DMS114 treated with DMSO at 0.1 percent for 48 hours (cell line): ENCODE results near the gene ZNF217.
"Not testable (repeated sequence)": the region's sequence is repeated elsewhere in the genome, so short reads cannot be mapped to it uniquely, and the experiment has no call there.

ENCODE experiments used
- DNase-seq: peaks from one replicate; lab custom pipeline; 2025; ENCODE audit not compliant: unreplicated experiment; lab: John Stamatoyannopoulos, UW

The ZNF217 gene

GRCh38 chr20:53534037-53534436 lies 59.6 kb downstream of the ZNF217 start:
- DNase-seq = no peak

DNA sequence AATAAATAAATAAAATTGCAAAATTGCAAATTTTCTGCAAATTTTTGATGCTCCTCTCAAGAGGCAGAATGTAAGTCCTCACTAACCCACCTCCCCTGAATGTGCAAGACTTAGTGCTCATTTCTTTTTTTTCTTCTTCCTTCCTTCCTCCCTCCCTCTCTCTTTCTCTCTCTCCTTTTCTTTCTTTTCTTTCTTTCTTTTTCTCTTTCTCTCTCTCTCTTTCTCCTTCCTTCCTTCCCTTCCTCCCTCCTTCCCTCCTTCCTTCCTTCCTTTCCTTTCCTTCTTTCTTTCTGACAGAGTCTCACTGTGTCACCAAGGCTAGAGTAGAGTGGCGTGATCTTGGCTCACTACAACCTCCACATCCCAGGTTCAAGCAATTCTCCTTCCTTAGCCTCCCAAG lies 60.1 kb downstream of the ZNF217 start:
- no peak for DNase-seq

GRCh38 chr20:53532654-53533312 lies 60.9 kb downstream of the ZNF217 start:
- not testable (repeated sequence) for DNase-seq

GRCh38 chr20:53530440-53530839 lies 63.2 kb downstream of the ZNF217 start:
- no peak for DNase-seq

- no peak for DNase-seq
Observed at GRCh38 chr20:53529658-53530057, 64.0 kb downstream of the ZNF217 start.

DNA sequence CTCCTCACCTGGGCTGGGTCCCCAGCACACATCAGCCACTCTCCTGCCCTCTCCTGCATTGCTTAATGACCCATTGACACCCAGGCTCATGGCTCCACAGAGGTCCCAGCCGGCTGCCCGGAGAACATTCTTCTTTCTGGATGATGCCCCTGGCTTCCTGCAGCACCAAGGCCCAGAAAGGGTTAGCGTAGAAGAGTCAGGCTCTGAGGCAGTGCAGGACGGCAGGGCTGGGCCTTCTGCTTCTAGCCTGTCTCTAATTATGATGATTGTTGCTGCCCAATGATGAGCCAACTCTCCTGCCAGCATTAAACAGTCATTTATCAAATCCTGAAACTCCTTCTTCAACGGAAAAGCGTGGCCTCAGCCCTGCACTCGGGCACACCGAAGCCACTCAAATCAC lies 66.4 kb downstream of the ZNF217 start:
- no peak for DNase-seq

DNA sequence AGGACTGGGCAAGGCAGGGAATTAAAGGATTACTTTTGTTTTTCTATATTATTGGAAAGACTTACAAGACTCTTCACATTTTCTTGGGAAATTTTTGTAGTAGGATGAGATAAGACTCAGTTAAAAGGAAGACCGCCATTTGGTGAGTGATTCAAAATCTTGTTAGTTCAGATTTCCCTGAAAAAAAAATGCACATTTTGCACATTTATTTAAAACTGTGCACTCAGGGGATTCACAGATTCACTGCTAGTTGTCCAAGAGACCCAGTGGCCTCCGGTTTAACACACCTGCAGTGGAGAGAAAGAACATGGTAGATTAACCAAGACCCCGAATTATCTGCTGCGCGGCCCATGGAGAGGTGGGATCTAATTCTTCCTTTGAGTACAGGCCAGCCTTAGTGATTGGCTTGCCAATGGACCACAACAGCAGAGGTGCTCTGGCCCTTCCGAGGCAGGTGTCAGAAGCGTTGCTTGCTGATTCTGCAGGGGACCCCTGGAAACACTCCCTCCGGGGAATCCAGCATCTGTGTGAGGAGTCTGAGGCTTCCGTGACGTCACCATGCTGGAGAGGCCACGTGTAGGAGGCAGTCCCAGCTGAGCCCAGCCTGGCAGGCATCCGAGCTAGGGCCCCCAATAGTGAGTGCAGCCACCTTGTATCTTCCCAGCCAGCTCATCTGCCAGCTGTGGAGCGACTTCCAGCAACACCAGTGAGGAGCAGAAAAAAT lies 68.9 kb downstream of the ZNF217 start:
- no peak for DNase-seq

DNA sequence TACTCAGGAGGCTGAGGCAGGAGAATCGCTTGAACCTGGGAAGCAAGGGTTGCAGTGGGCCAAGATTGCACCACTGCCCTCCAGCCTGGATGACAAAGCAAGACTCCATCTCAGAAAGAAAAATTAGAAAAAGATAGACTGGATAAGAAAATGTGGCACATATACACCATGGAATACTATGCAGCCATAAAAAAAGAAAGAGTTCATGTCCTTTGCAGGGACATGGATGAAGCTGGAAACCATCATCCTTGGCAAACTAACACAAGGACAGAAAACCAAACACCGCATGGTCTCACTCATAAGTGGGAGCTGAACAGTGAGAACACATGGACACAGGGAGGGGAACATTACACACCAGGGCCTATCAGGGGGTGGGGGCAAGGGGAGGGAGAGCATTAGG lies 70.0 kb downstream of the ZNF217 start:
- not testable (repeated sequence) for DNase-seq

GRCh38 chr20:53522696-53523095 lies 70.9 kb downstream of the ZNF217 start:
- no peak for DNase-seq

DNA sequence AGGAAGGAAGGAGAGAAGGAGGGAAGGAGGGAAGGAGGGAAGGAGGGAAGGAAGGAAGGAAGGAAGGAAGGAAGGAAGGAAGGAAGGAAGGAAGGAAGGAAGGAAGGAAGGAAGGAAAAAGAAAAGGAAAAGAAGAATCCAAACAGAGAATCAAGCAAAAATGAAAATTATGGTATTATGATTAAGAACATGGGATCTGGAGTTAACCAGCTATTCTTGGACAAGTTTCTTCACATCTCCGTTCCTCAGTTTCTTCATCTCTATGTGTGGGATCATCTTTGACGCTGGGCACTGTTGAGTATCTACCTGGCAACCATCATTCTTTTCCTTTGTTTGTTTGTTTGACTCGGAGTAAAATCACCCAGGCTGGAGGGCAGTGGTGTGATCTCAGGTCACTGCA lies 71.6 kb downstream of the ZNF217 start:
- no peak for DNase-seq

DNA sequence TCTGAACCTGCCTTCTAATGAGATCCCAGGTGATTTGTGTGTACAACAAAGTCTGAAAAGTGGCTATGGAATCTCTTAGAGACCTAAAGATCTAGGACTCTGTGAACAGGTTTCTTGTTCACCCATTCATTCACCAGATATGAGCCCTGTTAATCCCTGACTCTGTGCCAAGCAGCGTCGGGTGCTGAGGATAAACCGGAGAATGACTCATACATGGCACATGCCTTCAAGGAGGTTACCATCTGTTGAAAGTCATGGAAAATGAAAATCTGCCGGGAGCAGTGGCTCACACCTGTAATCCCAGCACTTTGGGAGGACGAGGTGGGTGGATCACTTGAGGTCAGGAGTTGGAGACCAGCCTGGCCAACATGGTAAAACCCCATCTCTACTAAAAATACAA lies 72.2 kb downstream of the ZNF217 start:
- not testable (repeated sequence) for DNase-seq

GRCh38 chr20:53517146-53517545 lies 76.5 kb downstream of the ZNF217 start:
- peak; percentile 68 for DNase-seq
